GM23248 (cell line): Measurements from ENCODE around the gene UNC5C.
"Not testable (repeated sequence)": the region's sequence is repeated elsewhere in the genome, so short reads cannot be mapped to it uniquely, and the experiment has no call there.

Source experiments
- EZH2 ChIP-seq: fragments of 200-600 bp; sonication (generic); IDR thresholded peaks from 2 replicates; pipeline ENCODE4 v1.6.1; 2018; ENCODE audit warnings: antibody characterized with exemption, mild to moderate bottlenecking; ENCODE audit not compliant: insufficient read depth, poor library complexity, severe bottlenecking
- EZH2phosphoT487 ChIP-seq: fragments of 200-600 bp; sonication (generic); IDR thresholded peaks from 2 replicates; pipeline ENCODE4 v1.6.1; 2018; ENCODE audit warnings: antibody characterized with exemption, moderate library complexity, mild to moderate bottlenecking, low read depth; ENCODE audit not compliant: insufficient read depth

DNA sequence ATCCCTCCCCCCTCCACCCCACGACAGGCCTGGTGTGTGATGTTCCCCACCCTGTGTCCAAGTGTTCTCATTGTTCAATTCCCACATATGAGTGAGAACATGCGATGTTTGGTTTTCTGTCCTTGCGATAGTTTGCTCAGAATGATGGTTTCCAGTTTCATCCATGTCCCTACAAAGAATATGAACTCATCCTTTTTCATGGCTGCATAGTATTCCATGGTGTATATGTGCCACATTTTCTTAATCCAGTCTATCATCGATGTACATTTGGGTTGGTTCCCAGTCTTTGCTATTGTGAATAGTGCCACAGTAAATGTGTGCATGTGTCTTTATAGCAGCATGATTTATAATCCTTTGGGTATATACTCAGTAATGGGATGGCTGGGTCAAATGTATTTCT lies 414.8 kb downstream of the UNC5C start:
- TF ChIP-seq EZH2, EZH2phosphoT487: not testable (repeated sequence)
